ENCODE data around the gene FNDC10.

- no peak for TF ChIP-seq TSHZ2 (CRISPR knock-in tag; IDR thresholded peaks at IDR 0.05)
- no peak for TF ChIP-seq ARNTL (CRISPR knock-in tag; IDR thresholded peaks at IDR 0.05; ENCODE audit: borderline replicate concordance, low read depth)
- no peak for TF ChIP-seq PPARA (CRISPR knock-in tag; IDR thresholded peaks at IDR 0.05; ENCODE audit: borderline replicate concordance)
- TF ChIP-seq ZFP3 (CRISPR knock-in tag; IDR thresholded peaks at IDR 0.05) = no peak
- TF ChIP-seq CREB5 (CRISPR knock-in tag; IDR thresholded peaks at IDR 0.05; ENCODE audit: low read depth) = no peak
- TF ChIP-seq PATZ1 (CRISPR knock-in tag; IDR thresholded peaks at IDR 0.05; ENCODE audit: borderline replicate concordance) = no peak
- no peak for TF ChIP-seq ZNF565 (CRISPR knock-in tag; conservative IDR thresholded peaks at IDR 0.05; ENCODE audit: low read depth)
- no peak for TF ChIP-seq ZNF70 (CRISPR knock-in tag; IDR thresholded peaks at IDR 0.05)
These were observed 21.5 kb upstream of the FNDC10 start for GRCh38 chr1:1621173-1622009.
